ENCODE results near the gene CBY1. TPM values are rescaled to one million over a fixed set of nuclear protein-coding genes. Genes with fewer than 3 reads are reported as not detected.

Gene CBY1
- total and polyA plus RNA-seq, 12 donors: 33.8 to 74.7 (median 41.4) TPM

DNA sequence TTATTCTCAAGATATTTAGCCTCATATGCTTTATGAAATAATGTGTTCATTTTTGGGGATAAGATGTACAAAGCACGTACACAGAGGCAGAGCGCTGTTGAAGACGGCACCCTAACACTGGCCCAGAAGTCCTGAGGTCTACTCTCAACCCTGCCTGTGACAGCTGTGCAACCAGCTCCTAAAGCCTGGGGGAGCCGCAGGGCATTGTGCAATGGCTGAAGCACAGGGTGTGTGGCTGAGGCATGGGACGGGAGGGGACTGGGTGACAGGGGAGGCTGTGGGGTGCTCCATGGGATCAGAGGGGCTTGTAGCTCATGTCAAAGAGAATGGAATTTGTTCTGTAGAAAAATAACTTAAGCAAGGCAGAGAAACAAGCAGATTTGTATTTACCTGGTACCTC is 28.0 kb upstream of the CBY1 start:
- intact Hi-C loops (cut with DNase I): no loop called here
- ATAC-seq (no peak), DNase-seq (no peak)
- Histone ChIP-seq H3K27me3 (no peaks in the 10 kb centered on the region), H3K4me3 (no peak overlapping the region), H3K27ac (no peak overlapping the region), H3K4me1 (no peaks in the 10 kb centered on the region), H3K9me3 (no peaks in the 10 kb centered on the region), H3K36me3 (peaks cover 0 to 12% (median 0%) of the 10 kb centered on the region in 9 donors)
- TF ChIP-seq, protein P1, sequence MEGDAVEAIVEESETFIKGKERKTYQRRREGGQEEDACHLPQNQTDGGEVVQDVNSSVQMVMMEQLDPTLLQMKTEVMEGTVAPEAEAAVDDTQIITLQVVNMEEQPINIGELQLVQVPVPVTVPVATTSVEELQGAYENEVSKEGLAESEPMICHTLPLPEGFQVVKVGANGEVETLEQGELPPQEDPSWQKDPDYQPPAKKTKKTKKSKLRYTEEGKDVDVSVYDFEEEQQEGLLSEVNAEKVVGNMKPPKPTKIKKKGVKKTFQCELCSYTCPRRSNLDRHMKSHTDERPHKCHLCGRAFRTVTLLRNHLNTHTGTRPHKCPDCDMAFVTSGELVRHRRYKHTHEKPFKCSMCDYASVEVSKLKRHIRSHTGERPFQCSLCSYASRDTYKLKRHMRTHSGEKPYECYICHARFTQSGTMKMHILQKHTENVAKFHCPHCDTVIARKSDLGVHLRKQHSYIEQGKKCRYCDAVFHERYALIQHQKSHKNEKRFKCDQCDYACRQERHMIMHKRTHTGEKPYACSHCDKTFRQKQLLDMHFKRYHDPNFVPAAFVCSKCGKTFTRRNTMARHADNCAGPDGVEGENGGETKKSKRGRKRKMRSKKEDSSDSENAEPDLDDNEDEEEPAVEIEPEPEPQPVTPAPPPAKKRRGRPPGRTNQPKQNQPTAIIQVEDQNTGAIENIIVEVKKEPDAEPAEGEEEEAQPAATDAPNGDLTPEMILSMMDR (IDR thresholded peaks at IDR 0.05): no peak
- 84 to 91% methylated on average over 5 of the region's 5 CpGs for WGBS, 2 donors

DNA sequence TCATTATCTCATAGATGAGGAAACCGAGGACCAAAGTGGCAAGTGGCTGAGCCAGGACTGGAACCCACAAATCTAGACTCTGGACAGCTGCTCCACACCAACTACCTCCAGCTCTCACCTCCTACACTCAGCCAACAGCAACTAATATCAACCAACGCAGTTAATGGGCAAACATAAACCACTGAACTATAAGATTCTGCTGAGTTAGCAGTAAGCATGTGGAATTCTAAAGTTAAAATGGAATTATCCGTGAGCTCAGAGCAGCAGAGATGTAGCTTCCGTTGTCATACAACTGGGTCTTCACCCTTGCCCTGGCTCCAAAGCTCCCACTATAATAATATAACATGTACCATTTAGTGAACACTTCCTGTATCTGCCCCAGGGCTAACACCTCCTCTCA is 27.3 kb upstream of the CBY1 start:
- intact Hi-C loops (cut with DNase I): no loop called here
- no peak overlapping the region for H3K27ac ChIP-seq
- DNase-seq (no peak), ATAC-seq (no peak)
- no peak overlapping the region for H3K4me3 ChIP-seq
- no peaks in the 10 kb centered on the region for H3K27me3 ChIP-seq
- WGBS, 2 donors: 90 to 91% methylated on average over 4 of the region's 4 CpGs
- no peaks in the 10 kb centered on the region for H3K4me1 ChIP-seq
- peaks cover 0 to 12% (median 0%) of the 10 kb centered on the region in 9 donors for H3K36me3 ChIP-seq
- no peaks in the 10 kb centered on the region for H3K9me3 ChIP-seq
- TF ChIP-seq, protein P1 (IDR thresholded peaks at IDR 0.05): no peak

DNA sequence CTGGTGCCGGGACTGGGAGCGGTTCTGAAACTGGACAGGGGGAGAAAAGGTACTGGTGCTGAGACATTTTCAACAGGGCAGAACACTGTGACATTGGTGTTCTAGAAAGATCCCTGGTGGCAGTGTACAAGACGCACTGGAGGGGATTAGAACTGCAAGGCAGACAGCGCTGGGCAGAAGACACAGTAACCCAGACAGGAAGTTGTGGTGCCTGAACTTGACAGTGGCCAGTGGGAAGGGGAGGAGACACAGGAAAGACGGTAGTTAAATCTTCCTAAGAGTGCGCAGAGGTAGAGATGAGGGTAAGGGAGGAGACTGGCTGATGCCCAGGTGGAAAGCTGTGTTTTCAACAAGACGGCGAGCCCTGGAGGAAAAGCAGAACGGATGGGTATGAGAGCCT is 24.7 kb upstream of the CBY1 start:
- Histone ChIP-seq H3K4me1 (no peaks in the 10 kb centered on the region), H3K4me3 (no peak overlapping the region), H3K27ac (no peak overlapping the region), H3K36me3 (peaks cover 0 to 12% (median 0%) of the 10 kb centered on the region in 9 donors), H3K27me3 (no peaks in the 10 kb centered on the region), H3K9me3 (no peaks in the 10 kb centered on the region)
- intact Hi-C loops (cut with DNase I): no loop called here
- DNase-seq: no peak
- ATAC-seq: no peak
- TF ChIP-seq, protein P1 (IDR thresholded peaks at IDR 0.05): no peak
- 82 to 87% methylated on average over 9 of the region's 9 CpGs for WGBS, 2 donors

DNA sequence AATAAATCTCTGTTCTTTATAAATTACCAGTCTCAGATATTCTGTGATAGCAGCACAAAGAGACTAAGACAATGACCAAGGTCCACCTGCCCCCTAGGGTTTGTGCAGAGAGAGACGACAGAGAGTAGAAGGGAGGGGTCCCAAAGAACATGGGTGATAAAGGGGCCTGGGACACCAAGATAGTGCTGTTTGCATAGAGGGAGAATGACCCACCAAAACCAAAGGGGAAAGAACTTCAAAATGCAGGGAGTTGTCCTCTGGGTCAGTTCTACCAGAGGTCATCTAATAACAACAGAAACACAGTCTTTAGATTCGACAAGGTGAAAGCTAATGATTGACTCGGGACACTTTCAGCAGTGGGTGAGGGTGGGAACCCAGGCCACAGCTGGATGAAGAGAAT is 23.9 kb upstream of the CBY1 start:
- DNase-seq: no peak
- WGBS, 2 donors: 87 to 92% methylated on average over 3 of the region's 3 CpGs
- TF ChIP-seq, protein P1 (IDR thresholded peaks at IDR 0.05): no peak
- no peaks in the 10 kb centered on the region for H3K9me3 ChIP-seq
- no peak overlapping the region for H3K4me3 ChIP-seq
- H3K36me3 ChIP-seq: peaks cover 0 to 12% (median 0%) of the 10 kb centered on the region in 9 donors
- no peaks in the 10 kb centered on the region for H3K4me1 ChIP-seq
- H3K27me3 ChIP-seq: no peaks in the 10 kb centered on the region
- no peak overlapping the region for H3K27ac ChIP-seq
- ATAC-seq: no peak
- intact Hi-C loops (cut with DNase I): no loop called here

All from heart right ventricle (tissue), 16 donors.